MCF 10A (cell line): ENCODE measurements around the gene CPNE7. TPM values are rescaled to one million over a fixed set of nuclear protein-coding genes. Genes with fewer than 3 reads are reported as not detected.

Experiments
- BruUV-seq: library from RNA; stranded (reverse); fragments of 400-500 nt; replicated peaks from 2 replicates; lab custom pipeline; 2021; lab: Mats Ljungman, UMichigan
- CTCF ChIA-PET: fragments of 300-600 bp; sonication (Branson Sonifier 250); formaldehyde crosslinking; extraction: SDS; loops from one replicate; lab custom pipeline; 2021; ENCODE audit warnings: antibody characterized with exemption, inconsistent platforms; lab: Yijun Ruan, JAX
- POLR2A ChIA-PET: fragments of 300-600, 350-650 bp; sonication (Branson Sonifier 250); formaldehyde crosslinking; extraction: SDS; loops from one replicate; lab custom pipeline; 2020; ENCODE audit warnings: antibody characterized with exemption, inconsistent platforms; lab: Yijun Ruan, JAX
- DNase-seq: peaks from one replicate; pipeline ENCODE4 v3.0.0-alpha.2; 2018; ENCODE audit not compliant: unreplicated experiment
- H3K27ac Mint-ChIP-seq: one replicate; pipeline ENCODE4 v1.8.0; 2022; ENCODE audit warnings: mild to moderate bottlenecking, low read depth, mixed read lengths; ENCODE audit not compliant: unreplicated experiment
- H3K27me3 Mint-ChIP-seq: one replicate; pipeline ENCODE4 v1.8.0; 2022; ENCODE audit warnings: mixed read lengths; ENCODE audit not compliant: insufficient read depth, unreplicated experiment
- H3K36me3 Mint-ChIP-seq: one replicate; pipeline ENCODE4 v1.8.0; 2022; ENCODE audit warnings: mild to moderate bottlenecking, moderate library complexity, mixed read lengths; ENCODE audit not compliant: insufficient read depth, unreplicated experiment
- H3K4me1 Mint-ChIP-seq: one replicate; pipeline ENCODE4 v1.8.0; 2022; ENCODE audit warnings: mixed read lengths; ENCODE audit not compliant: insufficient read depth, unreplicated experiment
- H3K4me3 Mint-ChIP-seq: one replicate; pipeline ENCODE4 v1.8.0; 2022; ENCODE audit warnings: mild to moderate bottlenecking, moderate library complexity, mixed read lengths; ENCODE audit not compliant: unreplicated experiment
- H3K9me3 Mint-ChIP-seq: one replicate; pipeline ENCODE4 v1.8.0; 2022; ENCODE audit warnings: mixed read lengths; ENCODE audit not compliant: unreplicated experiment
- intact Hi-C: fragments of 100-400 bp; cut with micrococcal nuclease; formaldehyde crosslinking; loops from 2 replicates; pipeline ENCODE4 v1.14.1; 2022
- total RNA-seq: library from RNA; stranded (reverse); gene quantifications from 2 replicates; pipeline ENCODE4 v1.2.3, GENCODE V29; 2022
- TF ChIP-seq, protein P1 (sequence below): fragments of 200-600 bp; IDR thresholded peaks from one replicate; pipeline ENCODE4 v1.8.0; 2022; ENCODE audit warnings: antibody characterized with exemption, mild to moderate bottlenecking; ENCODE audit not compliant: unreplicated experiment

The CPNE7 gene
- total RNA-seq, 1 experiment from 2014 or later, result 86.8 TPM

GRCh38 chr16:89549007-89549700 lies 26.4 kb upstream of the CPNE7 start:
- POLR2A ChIA-PET, result interaction anchor here (0.5 to 2.1 kb wide), 4 partner anchors 10 to 266 kb away, joined by 3 to 7 read pairs (median 3); no protein-coding TSS in a partner anchor

DNA sequence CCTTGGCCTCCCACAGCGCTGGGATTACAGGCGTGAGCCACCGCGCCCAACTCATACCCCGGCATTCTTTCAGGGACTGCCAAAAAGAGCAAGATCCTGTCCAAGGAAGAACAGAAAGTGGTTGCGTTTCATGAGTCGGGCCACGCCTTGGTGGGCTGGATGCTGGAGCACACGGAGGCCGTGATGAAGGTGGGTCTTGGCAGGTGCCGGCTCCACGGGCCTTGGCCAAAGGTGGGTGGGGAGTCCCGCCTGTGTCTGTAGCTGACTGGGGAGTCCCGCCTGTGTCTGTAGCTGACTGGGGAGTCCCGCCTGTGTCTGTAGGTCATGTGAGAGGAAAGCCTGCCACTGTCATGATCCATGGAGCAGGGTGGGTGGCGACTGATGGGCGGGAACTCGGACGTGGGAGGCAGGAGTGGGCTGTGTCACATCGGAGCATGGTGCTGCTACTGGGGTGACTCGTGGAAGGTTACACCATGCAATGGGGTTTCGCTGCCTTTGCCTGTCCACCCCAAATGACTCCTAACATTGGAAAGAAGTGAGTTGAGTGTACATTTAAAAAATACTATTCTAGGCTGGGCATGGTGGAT lies 25.0 kb upstream of the CPNE7 start:
- POLR2A ChIA-PET, result interaction anchor here (2.1 kb wide), 1 partner anchor 8 kb away, joined by 7 read pairs; no protein-coding TSS in a partner anchor
- Mint-ChIP-seq H3K9me3 (no peaks in the 10 kb centered on the region), H3K4me3 (no peak overlapping the region), H3K4me1 (no peaks in the 10 kb centered on the region), H3K36me3 (peaks cover 61% of the 10 kb centered on the region), H3K27me3 (no peaks in the 10 kb centered on the region), H3K27ac (no peak overlapping the region)
- DNase-seq, result no peak
- intact Hi-C loops, result no loop called here
- TF ChIP-seq, protein P1, sequence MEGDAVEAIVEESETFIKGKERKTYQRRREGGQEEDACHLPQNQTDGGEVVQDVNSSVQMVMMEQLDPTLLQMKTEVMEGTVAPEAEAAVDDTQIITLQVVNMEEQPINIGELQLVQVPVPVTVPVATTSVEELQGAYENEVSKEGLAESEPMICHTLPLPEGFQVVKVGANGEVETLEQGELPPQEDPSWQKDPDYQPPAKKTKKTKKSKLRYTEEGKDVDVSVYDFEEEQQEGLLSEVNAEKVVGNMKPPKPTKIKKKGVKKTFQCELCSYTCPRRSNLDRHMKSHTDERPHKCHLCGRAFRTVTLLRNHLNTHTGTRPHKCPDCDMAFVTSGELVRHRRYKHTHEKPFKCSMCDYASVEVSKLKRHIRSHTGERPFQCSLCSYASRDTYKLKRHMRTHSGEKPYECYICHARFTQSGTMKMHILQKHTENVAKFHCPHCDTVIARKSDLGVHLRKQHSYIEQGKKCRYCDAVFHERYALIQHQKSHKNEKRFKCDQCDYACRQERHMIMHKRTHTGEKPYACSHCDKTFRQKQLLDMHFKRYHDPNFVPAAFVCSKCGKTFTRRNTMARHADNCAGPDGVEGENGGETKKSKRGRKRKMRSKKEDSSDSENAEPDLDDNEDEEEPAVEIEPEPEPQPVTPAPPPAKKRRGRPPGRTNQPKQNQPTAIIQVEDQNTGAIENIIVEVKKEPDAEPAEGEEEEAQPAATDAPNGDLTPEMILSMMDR, result no peak
- BruUV-seq, result no TSS peak
- CTCF ChIA-PET, result interaction anchor here (1.1 kb wide), 1 partner anchor 91 kb away, joined by 3 read pairs; no protein-coding TSS in a partner anchor

More at GRCh38 chr16:89549007-89549700, 26.4 kb upstream of the CPNE7 start:
- no TSS peak for BruUV-seq
- Mint-ChIP-seq H3K36me3 (peaks cover 51% of the 10 kb centered on the region), H3K9me3 (no peaks in the 10 kb centered on the region), H3K27me3 (no peaks in the 10 kb centered on the region), H3K4me1 (no peaks in the 10 kb centered on the region), H3K27ac (no peak overlapping the region), H3K4me3 (no peak overlapping the region)
- CTCF ChIA-PET, result interaction anchor here (0.5 kb wide), 1 partner anchor 156 kb away, joined by 4 read pairs; no protein-coding TSS in a partner anchor
- intact Hi-C loops, result no loop called here
- TF ChIP-seq, protein P1, result no peak
- no peak for DNase-seq

- H3K4me3 Mint-ChIP-seq, result no peak overlapping the region
- ChIA-PET CTCF (interaction anchor here (0.6 to 0.7 kb wide), 2 partner anchors 66 to 779 kb away, joined by 3 to 4 read pairs; no protein-coding TSS in a partner anchor), POLR2A (no interaction called here)
- no TSS peak for BruUV-seq
- no peaks in the 10 kb centered on the region for H3K9me3 Mint-ChIP-seq
- H3K27ac Mint-ChIP-seq, result no peak overlapping the region
- TF ChIP-seq, protein P1, result no peak
- no peaks in the 10 kb centered on the region for H3K4me1 Mint-ChIP-seq
- no peaks in the 10 kb centered on the region for H3K27me3 Mint-ChIP-seq
- DNase-seq, result no peak
- intact Hi-C loops, result no loop called here
- peaks cover 70% of the 10 kb centered on the region for H3K36me3 Mint-ChIP-seq
Measured at GRCh38 chr16:89552329-89552728, 23.2 kb upstream of the CPNE7 start.

DNA sequence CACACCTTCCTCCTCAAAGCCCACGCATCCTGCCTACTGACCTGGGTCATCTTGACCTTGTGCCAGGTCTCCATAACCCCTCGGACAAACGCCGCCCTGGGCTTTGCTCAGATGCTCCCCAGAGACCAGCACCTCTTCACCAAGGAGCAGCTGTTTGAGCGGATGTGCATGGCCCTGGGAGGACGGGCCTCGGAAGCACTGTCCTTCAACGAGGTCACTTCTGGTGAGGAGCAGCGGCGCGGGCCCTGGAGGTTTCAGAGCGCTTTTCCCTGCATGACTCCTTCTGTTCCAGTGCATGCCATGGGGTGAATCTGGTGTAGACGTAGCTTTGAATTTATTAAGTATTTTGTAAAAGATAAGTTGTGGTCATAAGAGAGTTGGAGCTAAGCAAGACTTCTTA lies 22.6 kb upstream of the CPNE7 start:
- no TSS peak for BruUV-seq
- Mint-ChIP-seq H3K27me3 (no peaks in the 10 kb centered on the region), H3K4me1 (no peaks in the 10 kb centered on the region), H3K4me3 (no peak overlapping the region), H3K36me3 (peaks cover 64% of the 10 kb centered on the region), H3K27ac (no peak overlapping the region), H3K9me3 (no peaks in the 10 kb centered on the region)
- TF ChIP-seq, protein P1, result no peak
- no peak for DNase-seq
- CTCF ChIA-PET, result interaction anchor here (0.6 to 0.7 kb wide), 3 partner anchors 50 to 780 kb away, joined by 3 to 4 read pairs (median 3); no protein-coding TSS in a partner anchor
- POLR2A ChIA-PET, result no interaction called here
- intact Hi-C loops, result no loop called here
